Left colon (tissue), 2 donors: ENCODE results near the gene ARFGAP1. TPM values are rescaled to one million over a fixed set of nuclear protein-coding genes. Genes with fewer than 3 reads are reported as not detected.

Experiments used
- ATAC-seq: fragments of 200-7000 bp; cut with Tn5 transposase; one replicate; pipeline ENCODE4 v1.9.1; 2020; ENCODE audit warnings: mild to moderate bottlenecking, moderate library complexity
- DNase-seq, 2 donors: peaks; one replicate each; pipeline ENCODE4 v3.0.0-alpha.2; 2020
- intact Hi-C, 2 donors: fragments of 100-400 bp; cut with DNase I in 1 of 2; cut with micrococcal nuclease in 1 of 2; formaldehyde crosslinking; loops; one replicate each; pipeline versions ENCODE4 v1.11.2 to v1.14.0; 2022; cut with DNase I, micrococcal nuclease
- total RNA-seq, 2 donors: library from RNA; stranded (reverse); fragmentation: NEBNext Ultra II Directional; extraction: Animal tissue kit (Norgen Biotek cat#: 25700); gene quantifications; one replicate each; pipeline ENCODE4 v1.2.1, GENCODE V29; 2021
- donor health status: DM: no; HTN: no; CAD: no.
- donor health status: DM: yes; HTN: yes; CAD: no.

Gene ARFGAP1
- total RNA-seq, 2 donors from 2014 or later: 67.4 to 95.2 TPM

DNA sequence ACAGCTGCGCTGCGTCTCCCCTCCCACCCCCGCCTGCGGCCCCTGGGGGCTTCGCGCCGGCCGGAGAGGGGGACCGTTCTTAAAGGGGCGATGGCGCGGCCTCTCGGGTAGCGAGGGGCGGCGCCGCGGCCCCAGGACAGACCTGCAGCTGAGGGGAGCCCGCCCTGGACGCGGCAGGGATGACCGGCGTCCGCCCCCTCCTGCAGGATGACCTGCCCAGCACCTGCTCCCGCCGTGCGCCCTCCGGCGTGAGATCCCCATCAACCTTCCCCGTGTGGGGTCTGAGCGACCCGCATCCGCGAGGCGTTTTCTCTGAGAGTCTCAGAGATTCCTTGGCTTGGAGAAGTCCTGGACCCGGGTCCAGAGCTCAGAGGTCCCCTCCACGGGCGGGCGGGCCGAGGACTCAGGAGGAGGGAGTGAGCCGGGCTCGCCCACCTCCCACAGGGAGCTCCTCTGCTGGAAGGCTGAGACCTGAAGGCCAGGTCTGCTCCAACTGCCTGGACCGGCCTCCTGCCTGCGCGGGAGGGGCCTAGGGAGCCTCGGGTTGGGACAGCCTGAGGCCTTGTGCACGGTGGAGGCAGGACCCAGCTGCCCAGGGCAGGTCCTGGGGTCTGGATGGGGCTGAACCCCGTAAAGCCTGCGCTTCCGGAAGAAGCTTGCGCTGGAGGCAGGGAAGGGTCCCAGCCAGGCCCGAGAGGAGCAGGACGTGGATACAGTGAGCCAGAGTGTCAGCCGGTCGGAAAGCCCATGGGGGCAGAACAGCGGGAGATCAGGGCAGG lies 17.8 kb upstream of the ARFGAP1 start:
- ATAC-seq: no peak
- no peak for DNase-seq
- intact Hi-C loops: no loop called here

DNA sequence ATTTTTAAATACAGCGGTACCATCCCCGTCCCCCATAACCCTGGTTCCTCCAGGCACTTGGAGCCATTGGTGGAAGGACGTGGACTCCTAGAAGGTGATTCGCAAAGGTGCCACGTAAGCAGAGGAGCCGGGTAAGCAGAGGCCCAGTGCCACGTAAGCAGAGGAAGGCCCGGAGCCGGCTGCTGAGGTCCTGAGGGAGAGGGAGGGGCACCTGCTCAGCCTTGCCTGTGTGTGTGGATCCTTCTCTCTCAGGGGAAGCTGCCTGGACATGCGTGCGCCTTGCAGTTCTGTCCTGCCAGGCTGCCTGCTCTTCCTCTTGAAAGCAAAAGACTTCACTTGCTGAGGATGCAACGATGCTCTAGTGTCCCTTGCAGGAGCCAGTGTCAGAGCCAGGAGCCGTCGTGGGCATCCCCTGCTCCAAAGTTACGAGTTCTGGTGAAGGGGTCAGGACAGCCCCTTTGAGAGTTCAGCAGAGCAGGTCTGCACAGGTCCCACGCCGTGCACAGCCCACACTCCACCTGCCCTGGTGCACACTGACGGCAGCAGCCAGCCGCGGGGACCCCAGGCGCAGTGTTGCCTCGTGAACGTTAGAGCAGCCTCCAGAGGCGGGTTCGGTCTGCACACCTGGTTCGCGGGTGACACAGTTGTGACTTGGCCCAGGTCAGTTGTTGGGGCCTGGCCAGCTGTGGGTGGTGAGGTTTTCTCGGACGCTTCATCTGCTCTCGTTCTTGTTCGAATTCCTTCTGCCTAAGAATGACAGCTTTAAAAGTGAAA lies 16.5 kb upstream of the ARFGAP1 start:
- ATAC-seq: no peak
- intact Hi-C loops: no loop called here
- DNase-seq: no peak

DNA sequence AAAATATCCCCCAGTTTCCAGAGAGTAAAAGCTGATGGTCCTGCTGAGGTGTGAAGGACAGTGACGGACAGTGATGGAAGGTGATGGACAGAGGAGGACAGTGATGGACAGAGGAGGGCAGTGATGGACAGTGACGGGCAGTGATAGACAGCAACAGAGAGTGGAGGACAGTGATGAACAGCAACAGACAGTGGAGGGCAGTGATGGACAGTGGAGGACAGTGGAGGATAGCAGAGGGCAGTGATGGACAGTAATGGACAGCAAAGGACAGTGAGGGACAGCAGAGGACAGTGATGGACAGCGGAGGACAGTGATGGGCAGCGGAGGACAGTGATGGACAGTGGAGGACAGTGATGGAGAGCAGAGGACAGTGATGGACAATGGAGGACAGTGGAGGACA lies 15.7 kb upstream of the ARFGAP1 start:
- ATAC-seq: no peak

DNA sequence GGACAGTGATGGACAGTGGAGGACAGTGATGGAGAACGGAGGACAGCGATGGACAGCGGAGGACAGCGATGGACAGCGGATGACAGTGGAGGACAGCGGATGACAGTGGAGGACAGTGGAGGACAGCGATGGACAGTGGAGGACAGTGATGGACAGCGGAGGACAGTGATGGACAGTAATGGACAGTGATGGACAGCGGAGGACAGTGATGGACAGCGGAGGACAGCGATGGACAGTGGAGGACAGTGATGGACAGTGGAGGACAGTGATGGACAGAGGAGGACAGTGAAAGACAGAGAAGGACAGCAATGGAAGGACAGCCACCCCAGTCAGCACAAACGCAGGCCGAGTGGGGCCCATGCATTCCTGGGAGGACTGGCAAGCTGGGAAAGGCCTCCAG lies 15.0 kb upstream of the ARFGAP1 start:
- DNase-seq (no peak), ATAC-seq (no peak)
- intact Hi-C loops: no loop called here

More for the DNA sequence above, 15.7 kb upstream of the ARFGAP1 start:
- no peak for DNase-seq
- intact Hi-C loops: no loop called here

DNA sequence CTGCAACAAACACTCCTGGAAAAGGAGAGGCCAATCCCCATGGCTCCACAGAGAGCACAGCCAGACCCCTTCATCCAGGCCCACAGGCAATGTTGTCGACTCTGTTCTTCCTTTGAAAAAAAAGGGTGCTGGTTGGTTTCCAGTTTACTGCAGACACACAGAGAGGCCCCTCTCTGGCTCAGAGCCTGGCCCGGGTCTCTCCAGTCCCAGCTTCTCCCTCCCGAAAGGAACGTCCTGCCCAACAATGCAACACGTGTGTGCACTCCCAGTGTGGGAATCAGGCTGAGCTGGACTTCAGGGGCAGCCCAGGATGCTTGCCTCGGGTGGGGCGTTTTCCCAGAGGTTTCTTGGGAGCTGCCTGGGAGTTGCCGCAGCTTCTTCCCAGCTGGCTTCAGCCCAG lies 13.8 kb upstream of the ARFGAP1 start:
- no peak for ATAC-seq
- intact Hi-C loops: no loop called here
- no peak for DNase-seq

DNA sequence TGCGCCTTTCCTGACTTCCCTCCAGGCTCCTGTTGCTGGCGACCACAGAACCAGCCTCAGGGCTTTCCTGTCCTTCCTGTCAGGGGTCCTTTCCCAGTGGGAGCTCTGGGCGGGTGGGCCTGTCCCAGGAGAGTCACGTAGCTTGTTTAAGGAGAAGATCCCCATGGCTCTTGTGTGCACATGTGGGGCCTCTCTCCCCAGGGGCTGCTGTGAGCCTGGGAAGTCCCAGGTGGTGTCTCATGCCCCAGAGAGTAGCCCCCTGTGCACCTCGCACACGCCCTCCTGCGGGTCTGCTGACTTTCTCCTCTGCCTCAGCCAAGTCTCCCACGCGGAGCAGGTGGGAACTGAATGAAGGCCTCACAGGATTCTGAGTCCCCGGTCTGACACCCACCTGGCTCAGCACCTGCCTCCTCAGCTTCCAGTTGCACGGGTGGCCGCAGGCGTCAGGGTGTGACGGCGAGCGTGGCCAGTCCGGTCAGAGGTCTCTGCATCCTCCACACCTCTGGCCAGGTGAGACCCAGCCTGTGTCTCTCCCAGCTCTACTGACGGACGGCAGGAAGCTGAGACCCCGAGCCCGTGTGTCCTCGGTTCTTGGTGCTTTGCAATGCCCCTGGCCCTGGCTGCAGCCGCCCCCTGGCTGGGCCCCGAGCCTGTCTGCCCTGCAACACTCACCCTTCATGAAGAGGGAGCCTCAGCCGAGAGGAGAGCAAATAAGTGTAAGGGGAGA lies 12.7 kb upstream of the ARFGAP1 start:
- intact Hi-C loops: no loop called here
- DNase-seq (no peak), ATAC-seq (no peak)

DNA sequence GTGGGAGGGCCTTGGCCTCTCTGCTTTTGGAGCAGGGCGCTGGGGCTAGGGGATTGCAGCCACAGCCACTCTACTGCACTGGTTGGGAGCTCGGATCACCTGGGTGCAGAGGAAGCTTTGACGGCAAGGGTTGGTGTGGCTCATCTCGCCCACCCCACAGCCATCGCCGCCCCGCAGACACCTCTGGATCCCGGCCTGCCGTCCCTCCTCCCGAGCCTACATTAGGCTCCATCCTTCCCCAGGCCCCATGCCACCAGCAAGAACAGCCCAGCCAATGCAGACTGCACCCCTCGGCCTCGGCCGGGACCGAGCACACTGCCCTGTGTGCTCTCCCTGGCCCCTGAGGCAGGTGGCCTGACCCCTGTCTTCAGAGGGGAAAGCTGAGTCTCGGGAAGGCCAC lies 12.1 kb upstream of the ARFGAP1 start:
- intact Hi-C loops: no loop called here
- ATAC-seq: no peak

DNA sequence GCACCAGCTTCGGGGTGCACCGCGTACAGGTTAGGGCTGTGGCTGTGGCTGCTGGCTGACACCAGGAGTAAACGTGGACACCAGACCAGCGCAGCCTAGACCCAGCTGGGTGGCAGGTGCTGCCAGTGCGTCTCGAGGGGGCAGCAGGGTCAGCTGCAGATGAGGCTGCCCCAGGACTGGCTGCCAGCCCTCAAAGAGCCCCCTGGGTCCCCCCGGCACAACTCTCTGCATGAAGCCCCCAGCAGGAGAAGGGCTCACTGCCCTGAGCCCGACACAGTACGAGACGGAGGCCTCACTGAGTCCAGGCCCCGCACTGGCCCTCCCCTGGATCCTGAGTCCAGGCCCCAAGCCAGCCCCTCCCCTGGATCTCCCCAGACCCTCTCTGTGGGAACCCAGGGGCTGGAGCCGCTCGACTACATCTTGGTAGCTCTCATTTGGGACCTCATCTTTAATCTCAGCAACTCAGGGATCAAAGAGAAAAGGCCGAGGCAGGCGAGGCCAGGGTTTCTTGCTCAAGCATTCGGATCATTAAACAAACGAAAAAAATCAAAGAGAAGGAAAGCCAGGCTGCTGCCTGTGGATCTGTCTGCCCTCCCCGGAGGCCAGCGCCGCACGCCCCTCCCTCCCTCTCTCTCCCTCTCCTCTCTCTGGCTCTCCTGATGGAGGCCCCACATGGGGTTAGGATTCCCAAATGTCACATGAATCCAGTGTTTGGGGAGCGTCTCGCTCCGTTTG lies 11.4 kb upstream of the ARFGAP1 start:
- ATAC-seq: no peak
- intact Hi-C loops: no loop called here
- no peak for DNase-seq

More for the DNA sequence above, 12.1 kb upstream of the ARFGAP1 start:
- DNase-seq: no peak

DNA sequence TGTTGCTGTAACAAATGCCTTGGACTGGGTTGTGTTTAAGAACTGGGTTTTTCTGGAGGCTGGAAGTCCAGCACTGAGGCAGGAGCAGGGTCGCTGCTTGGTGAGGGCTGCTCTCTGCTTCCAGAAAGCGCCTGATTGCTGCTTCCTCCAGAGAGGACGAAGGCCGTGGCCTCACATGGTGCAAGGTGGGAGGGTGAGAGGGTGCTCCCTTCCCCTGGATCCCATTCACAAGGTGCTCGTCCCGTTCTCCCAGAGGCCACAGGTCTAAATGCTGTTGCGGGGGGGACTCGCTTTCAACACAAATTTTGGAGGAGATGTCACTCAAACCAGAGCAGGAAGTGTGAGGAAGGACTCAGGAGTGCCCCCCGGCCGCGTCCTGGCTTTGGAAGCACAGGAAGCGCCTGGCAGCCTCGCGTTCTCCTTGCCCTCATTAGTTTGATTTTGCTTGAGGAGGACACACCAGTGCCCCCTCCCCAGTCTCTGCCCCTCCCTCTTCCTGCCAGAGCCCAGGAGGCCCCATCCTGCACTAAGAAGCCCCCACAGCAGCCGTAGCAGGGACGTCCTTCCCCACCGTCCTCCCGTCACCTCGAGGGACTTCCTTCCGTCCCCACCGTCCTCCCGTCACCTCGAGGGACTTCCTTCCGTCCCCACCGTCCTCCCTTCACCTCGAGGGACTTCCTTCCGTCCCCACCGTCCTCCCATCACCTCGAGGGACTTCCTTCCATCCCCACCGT lies 10.7 kb upstream of the ARFGAP1 start:
- DNase-seq (no peak), ATAC-seq (no peak)
- intact Hi-C loops: no loop called here

DNA sequence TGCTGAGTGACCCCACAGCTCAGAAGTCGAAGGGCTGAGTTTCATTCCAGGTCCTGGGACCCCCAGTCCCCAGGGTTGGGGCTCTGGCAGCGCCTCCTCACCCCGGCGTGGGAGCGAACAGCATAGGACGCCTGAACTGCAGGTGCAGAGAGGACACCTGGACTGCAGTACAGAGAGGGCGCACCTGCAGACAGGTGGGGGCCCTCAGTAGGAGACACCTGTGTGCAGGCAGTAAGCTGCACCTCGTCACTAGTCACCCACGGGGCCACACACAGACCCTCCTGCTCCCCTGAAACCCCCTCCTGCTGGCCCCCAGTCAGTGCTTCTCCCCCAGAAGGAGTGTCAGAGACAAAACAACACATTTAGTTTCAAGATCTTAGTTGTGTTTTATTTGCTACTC lies 9.8 kb upstream of the ARFGAP1 start:
- DNase-seq (no peak), ATAC-seq (no peak)
- intact Hi-C loops: no loop called here

DNA sequence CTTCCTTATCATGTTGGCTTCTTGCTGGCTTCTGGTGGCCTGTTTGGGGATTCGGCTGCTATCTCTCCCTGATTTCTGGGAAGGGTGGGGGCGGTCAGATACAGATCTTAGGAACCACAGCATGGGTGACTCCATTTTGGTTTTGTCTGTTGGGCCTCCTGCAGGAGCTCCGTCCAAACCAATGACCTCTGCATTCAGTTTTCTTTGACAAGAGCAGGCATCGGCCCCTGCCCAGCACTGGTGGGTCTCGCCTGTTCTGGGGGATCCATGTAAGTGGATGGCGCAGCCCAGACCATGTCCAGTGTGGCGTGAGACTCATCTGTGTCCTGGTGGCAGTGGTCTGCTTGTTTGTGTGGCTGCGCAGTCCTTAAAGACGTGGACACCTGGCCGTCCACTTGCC lies 8.6 kb upstream of the ARFGAP1 start:
- no peak for DNase-seq
- intact Hi-C loops: no loop called here
- no peak for ATAC-seq

DNA sequence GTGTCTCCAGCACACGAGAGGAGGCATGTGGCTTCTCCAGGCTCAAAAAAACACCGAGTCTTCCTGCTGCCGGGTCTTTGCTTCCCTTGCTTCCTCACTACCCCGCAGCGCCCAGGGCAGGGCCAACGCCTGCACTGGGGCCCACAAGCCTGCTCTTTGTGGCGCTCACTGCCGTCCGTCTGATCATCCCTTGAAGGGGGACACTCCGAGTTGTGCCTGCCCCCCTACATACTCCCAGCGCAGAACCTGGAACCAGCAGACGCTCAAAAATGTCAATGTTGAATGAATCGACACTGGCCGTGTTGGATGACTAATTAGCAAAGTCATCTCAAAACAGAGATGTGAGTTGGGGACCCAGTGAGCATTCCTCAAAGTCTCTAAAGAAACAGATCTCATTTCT lies 8.1 kb upstream of the ARFGAP1 start:
- DNase-seq: no peak
- intact Hi-C loops: no loop called here
- ATAC-seq: no peak

DNA sequence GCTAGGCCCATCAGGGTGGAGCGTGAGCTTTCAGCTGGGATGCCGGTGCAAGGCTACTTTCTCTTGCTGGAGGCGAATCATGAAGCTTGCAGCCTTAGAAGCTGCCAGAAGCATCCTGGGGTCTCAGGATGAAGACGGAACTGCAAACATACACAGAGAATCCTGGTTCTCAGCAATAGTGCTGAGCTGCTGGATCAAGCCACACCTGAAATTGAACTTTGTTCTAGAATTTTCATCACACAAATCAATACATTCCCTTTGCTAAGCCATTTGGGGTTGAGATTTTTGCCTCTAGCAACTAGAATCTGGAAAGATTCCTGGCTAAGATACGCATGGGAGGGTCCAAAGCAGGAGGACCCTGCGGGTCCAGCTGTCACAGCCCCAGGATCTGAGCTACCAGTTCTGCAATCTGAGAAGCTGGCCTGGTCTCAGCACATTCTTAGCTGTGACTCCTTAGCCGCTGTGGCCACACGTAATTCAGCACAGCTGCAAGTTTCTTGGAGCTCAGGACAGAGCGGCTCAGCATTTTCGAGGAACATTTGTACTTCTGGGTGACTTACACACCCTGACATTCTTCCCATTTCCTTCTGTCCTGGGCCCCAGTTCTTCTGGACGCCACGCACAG lies 6.6 kb upstream of the ARFGAP1 start:
- no peak for ATAC-seq

DNA sequence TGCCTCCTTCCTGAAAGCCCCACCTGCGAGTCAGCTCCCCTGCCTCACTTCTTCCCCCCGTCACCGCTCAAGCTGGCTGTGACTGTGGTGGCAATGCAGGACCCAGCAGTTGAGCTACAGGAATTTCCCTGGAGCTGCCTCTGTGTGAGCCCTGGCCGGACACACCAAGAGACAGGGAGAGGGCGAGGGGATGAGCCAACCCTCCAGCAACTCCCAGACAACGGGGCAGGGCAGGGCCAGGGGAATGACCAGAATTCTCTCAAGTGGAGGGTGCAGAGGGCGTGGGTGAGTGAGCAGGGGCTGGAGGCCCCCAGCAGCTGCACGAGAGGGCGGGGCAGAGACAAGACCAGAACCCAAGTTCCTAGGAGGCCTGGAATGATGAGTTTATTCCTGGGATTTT lies 4.9 kb upstream of the ARFGAP1 start:
- ATAC-seq (no peak), DNase-seq (no peak)
- intact Hi-C loops: no loop called here

More for the DNA sequence above, 6.6 kb upstream of the ARFGAP1 start:
- no peak for DNase-seq
- intact Hi-C loops: no loop called here

DNA sequence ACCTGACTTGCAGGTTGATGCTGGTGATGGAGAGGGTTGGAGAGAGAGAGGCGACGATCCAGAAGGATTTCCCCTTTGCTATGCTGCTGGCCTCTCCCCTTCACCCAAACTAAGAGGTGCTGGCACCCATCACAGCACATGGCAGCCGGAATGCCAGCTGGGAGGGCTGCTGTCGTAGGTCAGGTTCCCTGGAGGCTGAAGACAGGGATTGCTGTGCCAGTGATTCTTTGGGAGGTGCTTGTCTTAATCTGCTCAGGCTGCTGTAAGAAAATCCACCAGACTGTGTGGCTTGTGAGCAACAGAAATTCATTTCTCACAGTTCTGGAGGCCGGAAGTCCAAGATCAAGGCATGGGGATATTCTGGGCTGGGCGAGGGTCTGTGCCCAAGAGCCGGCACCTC lies 4.4 kb upstream of the ARFGAP1 start:
- ATAC-seq (no peak), DNase-seq (no peak)
- intact Hi-C loops: no loop called here

DNA sequence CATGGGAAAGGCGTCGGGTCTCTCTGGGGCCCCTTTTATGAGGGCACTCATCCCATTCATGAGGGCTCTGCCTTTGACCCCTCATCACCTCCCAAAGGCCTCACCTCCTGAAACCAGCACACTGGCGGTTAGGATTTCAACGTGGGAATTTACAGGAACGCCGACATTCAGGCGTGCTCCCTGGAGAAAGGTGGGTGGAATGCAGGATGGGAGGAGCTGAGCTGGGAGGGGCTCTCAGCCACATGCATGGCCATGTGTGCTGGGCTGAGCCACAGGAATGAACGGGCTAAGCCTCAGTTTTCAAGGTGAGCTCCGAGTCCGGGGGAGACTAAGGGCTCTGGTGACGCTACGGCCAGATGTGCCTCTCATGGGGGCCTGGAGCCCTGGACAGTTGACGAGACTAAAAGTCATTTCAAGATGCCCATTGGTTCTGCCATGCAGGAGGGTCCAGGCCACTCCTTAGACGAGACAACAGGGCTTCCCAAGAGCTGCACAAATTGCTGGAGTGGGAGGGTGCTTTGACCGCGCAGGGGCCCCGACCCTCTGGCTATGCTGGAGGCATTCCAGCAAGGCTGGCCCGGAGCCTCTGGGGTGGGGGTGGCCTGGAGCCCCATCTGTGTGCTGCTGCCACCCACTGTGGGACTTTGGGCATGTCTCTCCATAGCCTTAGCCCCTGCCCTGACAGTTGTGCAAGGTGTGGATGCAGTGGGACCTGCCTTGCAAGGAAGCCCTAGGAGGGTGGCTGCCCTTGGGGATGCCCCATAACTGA lies 3.8 kb upstream of the ARFGAP1 start:
- no peak for DNase-seq
- ATAC-seq: no peak
- intact Hi-C loops: no loop called here

DNA sequence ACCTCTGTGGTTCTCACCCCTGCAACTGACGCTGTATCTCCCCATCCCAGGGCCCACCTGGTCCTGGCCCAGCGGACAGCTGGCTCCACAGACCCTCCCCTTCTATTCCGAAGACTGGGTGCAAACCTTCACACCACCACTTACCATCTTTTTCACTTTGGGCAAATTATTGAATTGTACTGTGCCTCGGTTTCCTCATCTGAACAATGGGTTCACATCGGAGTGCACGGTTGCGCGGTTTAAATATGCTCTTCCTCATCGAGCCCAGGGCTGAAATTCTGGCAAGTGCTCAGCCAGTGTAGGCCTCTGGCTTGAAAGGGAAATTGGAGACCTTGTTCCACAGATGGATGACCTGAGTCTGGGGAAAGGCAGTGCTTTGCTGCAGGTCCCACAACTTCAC lies 2.9 kb upstream of the ARFGAP1 start:
- intact Hi-C loops: no loop called here
- DNase-seq (no peak), ATAC-seq (no peak)
